ENCODE data around the gene RPS2. TPM values are rescaled to one million over a fixed set of nuclear protein-coding genes. Genes with fewer than 3 reads are reported as not detected.
"Not testable (repeated sequence)": the region's sequence is repeated elsewhere in the genome, so short reads cannot be mapped to it uniquely, and the experiment has no call there.

Gene RPS2
- total RNA-seq, 2 donors from 2014 or later = 1,705 to 1,742 TPM

GRCh38 chr16:1938316-1938715, 26.3 kb downstream of the RPS2 start:
- DNase-seq = no peak

GRCh38 chr16:1936945-1937479, 27.6 kb downstream of the RPS2 start:
- DNase-seq (no peak), ATAC-seq (no peak)
- intact Hi-C loops (cut with DNase I, micrococcal nuclease) = no loop called here

More at GRCh38 chr16:1938316-1938715, 26.3 kb downstream of the RPS2 start:
- intact Hi-C loops (cut with DNase I, micrococcal nuclease) = no loop called here
- no peak for ATAC-seq

GRCh38 chr16:1933097-1933661, 31.4 kb downstream of the RPS2 start:
- intact Hi-C loops (cut with DNase I, micrococcal nuclease) = loop anchor here in 1 of 2 donors (5.0 kb wide), 1 partner anchor 71 kb away; no protein-coding TSS in a partner anchor
- no peak for ATAC-seq
- no peak for DNase-seq

- DNase-seq (peak in 1 of 2 donors; percentile 59), ATAC-seq (peak; percentile 67)
- intact Hi-C loops (cut with DNase I, micrococcal nuclease) = loop anchor here in 1 of 2 donors (5.0 kb wide), 1 partner anchor 70 kb away; no protein-coding TSS in a partner anchor
Measured at GRCh38 chr16:1932050-1933028, 32.3 kb downstream of the RPS2 start.

- ATAC-seq = no peak
- intact Hi-C loops (cut with DNase I, micrococcal nuclease) = loop anchor here in 1 of 2 donors (5.0 kb wide), 1 partner anchor 68 kb away; no protein-coding TSS in a partner anchor
- DNase-seq = no peak
Measured at GRCh38 chr16:1930338-1930720, 34.3 kb downstream of the RPS2 start.

DNA sequence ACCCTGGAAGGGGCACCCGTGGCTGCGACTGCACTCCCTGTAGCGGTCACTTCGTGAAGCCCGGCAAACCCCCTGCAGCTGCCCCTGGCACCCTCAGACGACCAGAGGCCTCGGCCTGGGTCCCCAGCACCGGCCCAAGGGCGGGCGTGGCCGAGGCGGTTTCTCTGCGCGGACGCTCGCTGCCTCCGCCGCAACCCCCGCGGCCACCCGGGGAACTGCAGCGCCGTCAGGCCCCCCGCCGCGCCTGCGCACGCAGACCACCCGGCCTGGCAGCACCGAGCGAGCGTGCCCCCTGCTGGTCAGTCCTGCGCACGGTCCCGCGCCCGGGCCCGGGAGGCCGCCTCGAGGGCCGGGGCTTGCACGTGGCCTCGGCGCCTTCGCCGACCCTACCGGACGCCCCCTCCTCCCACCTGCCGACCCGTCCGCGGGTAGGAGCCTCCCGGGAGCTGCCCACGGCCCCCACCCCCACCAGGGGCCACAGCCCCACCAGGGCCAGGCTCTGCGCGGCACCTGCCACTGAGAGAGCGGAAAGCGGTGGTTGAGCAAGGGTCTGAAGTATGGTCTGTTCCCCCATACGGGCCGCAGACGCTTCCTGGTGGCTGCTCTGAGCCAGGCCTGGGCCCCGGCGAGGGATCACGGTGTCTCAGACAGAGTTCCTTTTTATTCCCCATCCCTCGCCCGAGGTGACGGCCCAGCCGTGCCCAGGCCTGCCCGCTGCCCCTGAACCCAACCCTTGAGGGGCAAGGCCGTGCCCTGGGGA, 34.9 kb downstream of the RPS2 start:
- DNase-seq = peak; percentile 77 to 92
- ATAC-seq = peak; percentile 88
- intact Hi-C loops (cut with DNase I, micrococcal nuclease) = loop anchor here in 1 of 2 donors (5.0 kb wide), 1 partner anchor 67 kb away; no protein-coding TSS in a partner anchor

- intact Hi-C loops (cut with DNase I, micrococcal nuclease) = no loop called here
- DNase-seq = peak in 1 of 2 donors; percentile 53
- peak; percentile 66 for ATAC-seq
Measured at GRCh38 chr16:1929105-1929504, 35.5 kb downstream of the RPS2 start.

GRCh38 chr16:1926271-1926670, 38.4 kb downstream of the RPS2 start:
- intact Hi-C loops (cut with DNase I, micrococcal nuclease) = no loop called here
- ATAC-seq (no peak), DNase-seq (no peak)

- no peak for DNase-seq
- ATAC-seq = no peak
- intact Hi-C loops (cut with DNase I, micrococcal nuclease) = loop anchor here in 1 of 2 donors (5.0 kb wide), 1 partner anchor 62 kb away; no protein-coding TSS in a partner anchor
Measured at GRCh38 chr16:1924095-1924494, 40.5 kb downstream of the RPS2 start.

GRCh38 chr16:1923299-1924034, 41.2 kb downstream of the RPS2 start:
- peak; percentile 89 for ATAC-seq
- peak; percentile 56 to 76 for DNase-seq
- intact Hi-C loops (cut with DNase I, micrococcal nuclease) = loop anchor here in 1 of 2 donors (5.0 kb wide), 1 partner anchor 61 kb away; no protein-coding TSS in a partner anchor

DNA sequence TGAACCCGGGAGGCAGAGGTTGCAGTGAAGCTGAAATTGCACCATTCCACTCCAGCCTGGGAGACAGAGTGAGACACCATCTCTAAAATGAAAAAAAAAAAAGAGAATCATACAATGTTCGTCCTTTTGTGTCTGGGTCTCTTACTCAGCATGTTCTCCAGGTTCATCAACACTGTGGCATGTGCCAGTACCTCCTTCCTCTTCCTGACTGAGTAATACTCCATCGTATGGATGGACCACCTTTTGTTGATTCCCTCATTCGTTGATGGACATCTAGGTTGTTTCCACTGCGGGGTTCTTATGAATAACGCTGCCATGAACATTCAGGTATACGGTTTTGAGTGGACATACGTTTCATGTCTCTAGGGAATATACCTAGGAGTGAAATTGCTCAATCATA, 42.3 kb downstream of the RPS2 start:
- ATAC-seq (no peak), DNase-seq (no peak)
- intact Hi-C loops (cut with DNase I, micrococcal nuclease) = loop anchor here in 1 of 2 donors (5.0 kb wide), 1 partner anchor 60 kb away; no protein-coding TSS in a partner anchor

GRCh38 chr16:1920727-1921171, 43.9 kb downstream of the RPS2 start:
- intact Hi-C loops (cut with DNase I, micrococcal nuclease) = loop anchor here in 1 of 2 donors (5.0 kb wide), 1 partner anchor 58 kb away; no protein-coding TSS in a partner anchor
- DNase-seq (peak in 1 of 2 donors; percentile 69), ATAC-seq (peak; percentile 53)

- not testable (repeated sequence) for DNase-seq, ATAC-seq
- intact Hi-C loops (cut with DNase I, micrococcal nuclease) = loop anchor here in 1 of 2 donors (5.0 kb wide), 1 partner anchor 58 kb away; no protein-coding TSS in a partner anchor
Measured at GRCh38 chr16:1920122-1920521, 44.5 kb downstream of the RPS2 start.

DNA sequence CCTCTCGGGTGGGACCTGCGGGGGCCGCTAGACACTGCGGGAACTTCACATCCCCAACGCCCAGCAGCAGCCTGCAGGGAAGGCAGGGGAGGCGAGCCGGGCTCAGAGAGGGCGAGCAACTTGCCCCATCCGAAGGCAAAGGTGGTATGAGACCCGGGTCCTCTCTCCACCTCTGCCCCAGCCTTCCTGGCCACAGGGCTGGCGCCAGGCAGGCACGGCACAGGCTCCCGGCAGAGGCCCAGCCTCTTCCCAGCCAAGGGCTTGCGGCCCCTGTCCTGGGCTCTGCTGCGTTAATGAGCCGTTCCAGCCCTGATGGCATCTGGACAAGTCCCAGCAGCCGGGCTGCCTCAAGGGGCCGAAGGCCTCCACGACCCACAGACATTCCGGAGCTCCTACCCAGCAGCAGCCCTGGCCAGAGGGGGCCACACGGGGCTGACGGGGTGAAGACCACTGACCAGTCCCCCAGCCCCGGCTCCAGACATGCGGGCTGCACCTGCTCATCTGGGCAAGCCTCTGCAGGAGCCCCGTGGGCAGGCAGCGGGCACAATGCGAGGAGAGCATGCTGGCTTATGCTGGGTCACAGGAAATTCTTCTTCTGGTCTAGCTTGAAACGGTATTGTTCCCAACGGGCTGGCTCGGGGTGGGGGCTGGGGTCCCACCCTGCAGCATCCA, 45.2 kb downstream of the RPS2 start:
- ATAC-seq (no peak), DNase-seq (no peak)
- intact Hi-C loops (cut with DNase I, micrococcal nuclease) = no loop called here

DNA sequence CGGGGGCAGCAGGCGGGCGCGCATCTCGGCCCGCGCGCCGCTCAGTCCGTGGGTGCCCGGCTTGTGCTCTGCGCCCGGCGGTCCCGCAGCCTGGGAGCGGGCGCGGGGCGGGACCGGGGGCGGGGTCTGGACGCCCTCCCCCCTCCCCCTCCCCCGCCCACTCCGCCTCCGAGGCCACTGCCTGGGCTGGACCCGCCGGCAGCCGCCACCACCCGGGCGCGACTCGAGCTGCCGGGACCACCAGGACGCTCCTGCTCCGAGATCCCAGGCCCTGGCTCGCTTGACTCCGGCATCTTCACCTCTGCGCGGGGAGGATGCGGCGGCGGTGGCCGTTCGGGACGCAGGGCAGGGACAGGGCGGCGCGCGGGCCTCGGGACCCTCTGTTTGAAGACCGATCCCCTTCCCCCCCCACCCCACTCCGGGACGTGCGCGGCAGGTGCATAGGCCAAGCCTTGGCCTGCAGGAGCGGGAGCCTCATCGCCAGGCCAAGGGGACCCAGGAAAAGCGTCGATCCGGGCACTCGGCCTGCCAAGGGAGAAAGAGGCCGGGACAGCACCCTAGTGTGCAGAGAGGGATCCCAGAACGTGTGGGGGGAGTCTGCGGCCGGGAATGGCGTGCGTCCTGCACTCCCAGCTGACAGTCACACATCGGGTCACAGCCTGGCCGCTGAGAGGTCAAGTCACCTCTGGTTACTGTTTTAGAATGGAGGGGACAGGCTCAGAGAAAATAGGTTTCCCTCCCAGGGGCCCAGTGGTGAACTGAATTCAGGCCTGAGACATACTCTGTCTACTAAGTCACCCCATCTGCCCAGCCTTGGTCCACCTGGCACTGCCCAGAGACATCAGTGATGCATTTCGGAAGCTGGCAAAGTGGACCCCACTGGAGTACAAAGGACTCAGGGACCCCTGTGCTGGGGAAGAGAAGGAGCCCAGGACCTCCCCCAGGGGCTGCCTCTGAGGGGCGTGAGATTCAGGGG, 46.0 kb downstream of the RPS2 start, which contains the start of gene HS3ST6:
Gene HS3ST6 (minus strand): TSS at position 65 of the 976 bp plus-strand sequence. CDS start 92 bp downstream, outside the sequence.
- DNase-seq = peak in 1 of 2 donors; percentile 53
- peak; percentile 28 for ATAC-seq
- intact Hi-C loops (cut with DNase I, micrococcal nuclease) = no loop called here

Measured in left colon (tissue), 2 donors.